Posterior cingulate gyrus (tissue), 11 donors: Measurements from ENCODE around the gene BRD9.
"Not testable (repeated sequence)": the region's sequence is repeated elsewhere in the genome, so short reads cannot be mapped to it uniquely, and the experiment has no call there.

Experiments
- DNase-seq, 10 donors: peaks; one replicate each; pipeline versions ENCODE4 v3.0.0 to v3.0.0-alpha.2; 2020 to 2021; ENCODE audit warnings: mixed read lengths in 3 of 10
- intact Hi-C: fragments of 100-400 bp; cut with DNase I; formaldehyde crosslinking; loops from one replicate; pipeline ENCODE4 v1.15.1; 2023

The BRD9 gene

DNA sequence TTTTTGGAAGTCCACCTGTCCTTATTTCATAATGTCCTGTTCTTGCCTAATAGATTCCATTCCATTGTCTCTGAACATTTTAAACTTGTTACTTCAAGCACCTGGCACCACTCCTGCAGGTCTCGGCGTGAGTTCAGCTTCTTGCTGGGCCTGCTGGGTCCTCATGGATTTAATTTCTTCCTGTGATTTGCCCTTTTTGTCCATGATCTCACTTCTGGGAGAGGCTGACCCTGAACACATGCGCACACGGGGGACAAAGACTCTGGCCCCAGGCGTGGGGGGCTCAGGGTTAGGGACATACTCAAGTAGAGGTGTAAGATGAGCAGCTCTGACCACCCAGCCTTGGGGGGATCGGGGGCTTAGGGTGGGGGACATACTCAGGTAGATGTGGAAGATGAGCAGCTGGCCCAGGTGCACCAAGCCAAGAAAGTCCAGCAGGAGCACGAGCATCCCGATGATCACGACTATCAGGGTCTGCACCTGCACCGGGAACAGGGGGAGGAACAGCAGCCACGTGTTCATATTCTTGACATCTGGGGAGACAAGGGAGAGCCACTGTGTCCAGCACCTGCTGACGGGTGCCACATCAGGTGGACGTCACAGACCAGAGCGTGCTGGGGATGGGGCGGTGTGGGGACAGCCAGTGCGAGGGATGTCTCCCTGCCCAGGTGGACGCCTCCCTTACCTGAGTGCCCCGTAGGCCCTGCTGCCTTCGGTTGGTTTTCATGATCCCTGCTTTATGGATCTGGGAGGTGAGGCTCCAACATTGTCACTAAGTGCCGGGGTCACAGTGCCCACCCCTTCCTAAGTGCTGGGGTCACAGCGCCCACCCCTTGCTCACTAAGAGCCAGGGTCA, 52.3 kb downstream of the BRD9 start:
- DNase-seq: peak in 3 of 10 donors; percentile 61 to 74 (median 73)
- intact Hi-C loops: not testable (repeated sequence)

DNA sequence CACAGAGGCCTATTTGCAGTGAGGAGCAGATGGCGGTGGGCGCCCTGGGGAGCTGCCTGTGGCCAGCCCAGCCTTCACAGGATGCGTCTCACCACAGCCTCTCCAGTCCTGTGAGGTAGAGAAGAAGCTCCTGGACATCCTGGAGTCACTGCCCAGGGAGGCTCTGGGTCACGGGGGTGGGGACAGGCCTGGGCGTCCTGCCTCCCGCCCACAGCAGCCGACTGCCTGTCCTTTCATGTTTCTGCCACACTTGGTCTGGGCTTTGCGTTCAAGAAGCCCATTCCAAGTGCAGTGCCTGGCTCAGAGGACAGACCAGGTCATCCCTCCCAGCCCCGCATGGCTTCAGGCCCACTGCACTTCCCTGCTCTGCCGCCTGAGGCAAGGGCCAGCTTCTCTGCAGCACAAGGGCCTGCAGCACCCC, 54.2 kb downstream of the BRD9 start:
- intact Hi-C loops: not testable (repeated sequence)
- DNase-seq: peak in 6 of 10 donors; percentile 14 to 93 (median 84)

DNA sequence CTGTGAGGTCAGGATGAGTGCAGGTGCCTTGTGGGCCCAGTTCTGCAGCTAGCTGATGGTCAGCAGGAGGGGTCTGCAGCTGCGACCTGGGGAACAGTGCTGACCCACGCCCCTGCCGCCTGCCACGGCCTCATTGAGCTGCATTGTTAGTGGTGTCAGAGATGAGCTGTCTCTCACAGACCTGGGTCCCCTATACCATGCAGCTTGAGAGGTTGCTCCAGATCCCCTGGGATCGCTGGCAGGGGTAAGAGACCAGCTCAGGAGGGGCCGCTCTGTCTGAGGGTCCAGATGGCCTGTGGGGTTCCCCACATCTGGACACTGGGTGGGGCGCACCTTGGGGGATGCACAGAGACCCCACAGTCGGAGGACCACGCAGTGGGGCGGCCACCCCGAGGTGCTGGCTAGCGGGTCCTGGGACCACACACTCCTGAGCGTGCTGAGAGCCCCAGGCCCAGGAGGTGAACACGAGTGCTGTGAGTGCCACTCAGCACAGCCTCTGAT, 54.9 kb downstream of the BRD9 start:
- peak in 1 of 10 donors; percentile 53 for DNase-seq
- intact Hi-C loops: not testable (repeated sequence)

DNA sequence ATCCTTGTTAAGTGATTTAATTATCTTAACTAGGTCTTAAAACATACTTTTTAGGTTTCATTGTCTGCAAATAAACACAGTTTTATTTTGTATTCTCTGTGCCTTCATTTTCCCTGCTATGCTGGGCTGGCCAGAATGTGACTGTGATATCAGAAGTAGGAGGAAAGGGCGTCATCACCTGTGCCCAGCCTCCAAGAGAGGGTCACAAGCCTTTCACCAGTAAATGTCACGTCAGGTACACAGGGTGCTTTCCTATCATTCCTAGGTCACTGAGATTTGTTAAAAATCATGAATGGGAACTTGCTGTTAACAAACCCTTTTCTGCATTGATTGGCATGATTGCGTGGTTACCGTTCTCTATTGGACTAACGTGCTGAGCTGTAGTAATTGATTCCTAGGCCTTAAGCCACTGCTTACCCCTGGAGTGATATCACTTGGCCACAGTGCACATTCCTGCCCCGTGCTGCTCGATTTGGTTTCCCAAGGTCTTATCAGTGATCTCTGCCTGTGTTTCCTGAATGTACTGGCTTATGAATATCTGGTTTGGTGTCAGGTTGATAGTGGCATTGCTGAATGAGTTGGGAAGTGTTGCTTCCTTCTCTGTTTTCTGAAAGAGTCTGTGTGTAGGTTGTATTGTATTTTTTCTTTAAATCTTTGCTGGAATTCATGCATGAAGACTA, 56.5 kb downstream of the BRD9 start:
- DNase-seq, intact Hi-C loops: not testable (repeated sequence)

DNA sequence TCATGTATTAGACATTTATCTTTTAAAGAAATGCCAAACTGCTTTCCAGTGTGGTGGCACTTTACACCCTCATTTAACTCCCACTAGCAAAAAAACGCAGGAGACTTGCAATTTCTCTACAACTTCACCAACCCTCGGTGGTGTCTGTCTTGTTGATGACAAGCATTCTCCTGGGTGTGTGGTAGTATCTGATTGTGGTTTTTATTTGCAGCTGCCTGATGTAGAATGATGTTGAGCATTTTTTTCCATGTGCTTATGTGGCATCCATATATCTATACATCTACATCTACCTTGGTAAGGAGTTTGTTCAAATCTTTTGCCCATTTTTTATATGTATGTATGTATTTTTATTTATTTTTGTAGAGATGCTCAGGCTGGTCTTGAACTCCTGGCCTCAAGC, 58.6 kb downstream of the BRD9 start:
- DNase-seq, intact Hi-C loops: not testable (repeated sequence)

DNA sequence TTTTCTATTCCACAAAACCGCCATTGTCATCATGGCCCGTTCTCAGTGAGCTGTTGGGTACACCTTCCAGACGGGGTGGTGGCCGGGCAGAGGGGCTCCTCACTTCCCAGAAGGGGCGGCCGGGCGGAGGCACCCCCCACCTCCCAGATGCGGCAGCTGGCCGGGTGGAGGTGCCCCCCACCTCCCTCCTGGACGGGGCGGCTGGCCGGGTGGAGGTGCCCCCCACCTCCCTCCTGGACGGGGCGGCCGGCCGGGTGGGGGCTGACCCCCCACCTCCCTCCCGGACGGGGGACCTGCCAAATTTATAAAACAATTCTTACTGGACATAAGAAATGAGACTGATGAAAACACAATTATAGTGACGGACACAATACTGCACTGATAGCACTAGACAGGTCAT, 64.4 kb downstream of the BRD9 start:
- intact Hi-C loops, DNase-seq: not testable (repeated sequence)

DNA sequence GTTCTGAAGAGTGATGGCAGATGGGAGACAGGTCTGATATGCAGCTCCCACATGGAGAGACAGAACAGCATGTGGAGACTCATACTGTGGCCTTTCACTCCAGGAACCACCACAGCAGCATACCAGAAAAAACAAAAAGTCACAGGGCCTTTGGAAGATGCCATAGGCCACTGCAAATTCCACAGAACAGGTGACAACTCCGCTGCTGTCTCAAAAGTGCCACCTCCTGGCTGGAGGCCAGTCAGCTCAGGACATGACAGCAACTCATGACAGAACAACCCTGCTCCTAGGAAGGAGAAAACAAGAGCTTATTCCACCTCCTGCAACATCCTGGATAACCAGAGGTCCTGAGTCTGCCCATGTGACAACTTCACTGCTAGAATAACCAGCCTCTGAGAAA, 67.1 kb downstream of the BRD9 start:
- intact Hi-C loops, DNase-seq: not testable (repeated sequence)

DNA sequence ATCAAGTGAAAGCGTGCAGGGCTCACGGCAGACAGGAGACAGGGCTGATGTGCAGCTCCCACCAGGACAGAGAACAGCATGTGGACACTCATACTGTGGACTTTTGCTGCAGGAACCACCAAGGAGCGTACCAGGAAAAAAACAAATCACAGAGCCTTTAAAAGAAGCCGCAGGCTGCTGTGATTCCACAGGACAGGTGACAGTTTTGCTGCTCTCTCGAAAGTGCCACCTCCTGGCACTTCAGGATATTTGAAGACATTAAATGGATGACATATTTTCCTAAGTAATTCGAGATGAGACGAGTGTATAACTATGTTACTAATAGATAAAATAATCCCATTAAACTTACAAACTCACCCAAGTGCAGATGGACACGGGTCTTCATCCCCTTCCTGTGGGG, 71.1 kb downstream of the BRD9 start:
- no peak for DNase-seq
- intact Hi-C loops: no loop called here

DNA sequence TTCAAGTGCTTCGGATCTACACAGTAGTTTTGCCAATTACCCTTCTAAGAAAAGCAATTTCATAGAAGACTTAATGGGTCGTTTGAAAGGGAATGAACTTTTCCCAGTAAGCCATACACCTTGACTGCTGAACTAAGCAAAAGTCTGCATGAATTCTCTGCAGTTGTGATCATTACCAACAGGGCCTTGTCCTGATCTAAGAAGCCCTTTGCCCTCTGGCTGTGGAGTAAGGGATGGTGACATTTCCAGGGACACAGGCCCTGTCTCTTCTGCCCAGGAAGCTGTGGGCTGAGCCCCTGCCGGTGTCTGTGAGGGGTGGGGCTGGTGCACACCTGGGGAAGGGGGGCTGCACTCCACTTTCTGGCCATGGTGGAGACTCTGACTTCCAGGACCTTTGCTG, 72.4 kb downstream of the BRD9 start:
- DNase-seq: no peak
- intact Hi-C loops: no loop called here

DNA sequence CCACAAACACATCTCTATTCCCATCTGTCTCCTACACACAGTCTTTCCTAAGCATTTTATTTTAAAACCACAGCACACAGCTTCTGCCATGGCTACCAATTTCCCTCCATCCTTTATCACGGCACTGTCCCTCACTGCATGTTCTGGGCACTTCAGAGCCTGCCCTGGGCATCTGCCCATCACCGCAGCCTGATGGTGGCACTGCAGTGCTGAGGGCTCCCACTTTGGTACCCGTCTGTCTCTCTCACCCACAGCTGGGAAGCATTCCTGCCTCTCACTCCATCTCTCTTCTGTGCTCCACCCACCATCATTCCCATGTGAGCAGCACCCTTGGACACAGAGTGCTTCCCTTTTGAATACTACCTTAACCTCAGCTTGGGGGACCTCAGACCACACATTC, 73.5 kb downstream of the BRD9 start:
- intact Hi-C loops: no loop called here

DNA sequence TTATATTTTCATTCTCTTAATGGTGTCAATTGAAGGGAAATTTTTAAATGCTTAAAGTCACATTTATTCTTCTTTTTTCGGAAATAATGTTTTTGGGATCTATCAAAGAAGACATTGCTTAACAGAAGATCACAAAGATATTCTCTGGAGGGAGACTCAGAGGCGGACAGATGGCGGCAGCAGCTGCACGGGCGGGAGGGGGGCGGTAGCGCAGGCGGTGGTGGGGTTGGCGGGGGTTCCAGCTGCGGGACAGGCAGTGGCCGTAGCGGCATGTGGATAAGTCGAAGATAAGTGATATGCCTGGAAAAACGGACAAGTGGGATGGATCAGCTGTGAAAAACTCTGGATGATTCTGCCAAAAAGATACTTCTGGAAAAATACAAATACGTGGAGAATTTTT, 76.4 kb downstream of the BRD9 start:
- DNase-seq: no peak
- intact Hi-C loops: no loop called here

More for the DNA sequence above, 73.5 kb downstream of the BRD9 start:
- DNase-seq: no peak

DNA sequence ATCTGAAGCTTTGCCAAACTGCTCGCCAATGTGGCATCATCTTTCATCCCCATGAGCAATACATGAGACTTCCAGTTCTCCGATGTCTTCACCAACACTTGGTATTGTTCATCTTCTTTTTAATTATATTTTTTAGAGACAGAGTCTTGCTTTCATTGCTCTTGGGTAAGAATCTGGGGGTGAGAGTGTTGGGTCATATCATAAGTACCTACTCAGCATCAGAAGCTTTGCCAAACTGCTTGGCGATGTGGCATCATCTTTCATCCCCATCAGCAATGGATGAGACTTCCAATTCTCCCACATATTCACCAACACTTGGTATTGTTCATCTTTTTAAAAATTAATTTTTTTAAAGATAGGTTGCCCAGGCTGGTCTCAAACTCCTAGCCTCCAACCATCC, 77.2 kb downstream of the BRD9 start:
- intact Hi-C loops: no loop called here
- no peak for DNase-seq
